Smooth muscle cell of trachea (primary cell): ENCODE data around the gene ALX4. TPM values are rescaled to one million over a fixed set of nuclear protein-coding genes. Genes with fewer than 3 reads are reported as not detected.

Experiments
- total RNA-seq: library from RNA; depleted of rRNA; stranded (reverse); fragments of >200 nt; gene quantifications from 2 replicates; pipeline ENCODE4 v1.2.1, GENCODE V29; 2014

Gene ALX4
- total RNA-seq: 0.58 and 2.0 TPM in 2 replicates

DNA sequence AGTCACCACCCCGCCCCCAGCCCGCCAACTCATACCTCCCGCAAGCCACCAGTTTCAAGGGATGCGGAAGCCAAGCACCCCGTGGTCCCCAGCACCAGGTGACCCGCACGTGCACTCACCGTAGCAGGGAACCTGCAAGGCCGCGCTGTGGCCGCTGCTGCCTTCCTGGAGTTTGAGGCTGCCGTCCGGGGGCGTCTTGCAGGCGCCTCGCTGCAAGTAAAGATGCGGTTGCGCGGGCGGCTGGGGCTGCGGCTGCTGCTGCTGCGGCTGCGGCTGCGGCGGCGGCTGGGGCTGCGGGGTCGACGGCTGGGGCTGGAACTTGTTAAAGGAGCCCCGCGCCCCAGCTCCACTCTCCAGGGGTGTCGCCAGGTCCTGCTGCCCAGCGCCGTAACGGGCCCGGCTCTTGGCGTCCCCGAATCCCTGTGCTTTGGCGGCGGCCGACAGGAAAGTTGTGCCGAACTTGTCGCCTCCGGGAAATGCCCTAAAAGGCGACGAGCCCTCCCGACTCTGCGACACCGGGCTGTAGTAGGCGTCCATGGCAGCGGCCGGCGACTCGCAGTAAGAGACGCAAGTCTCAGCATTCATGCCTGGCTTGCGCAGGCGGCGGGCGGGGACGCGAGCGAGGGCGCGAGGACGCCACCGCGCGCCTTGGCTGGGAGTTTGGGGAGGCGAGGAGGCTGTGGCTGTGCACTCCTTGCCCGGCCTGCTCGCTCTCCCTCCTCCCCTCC, at the start of gene ALX4:
TSS of gene ALX4 (minus strand) at position 662 of the 728 bp plus-strand sequence. CDS start at position 585, 77 bp downstream.

Other genes with a start within 250 kb of the ALX4 start
- 16.0 and 20.8 TPM in 2 replicates for gene ACCS, start 243.9 kb downstream of the ALX4 start, total RNA-seq
- 137 and 234 TPM in 2 replicates for gene EXT2, start 214.5 kb downstream of the ALX4 start, total RNA-seq